22Rv1 (cell line): ENCODE measurements around the gene FAM193B.
A peak's percentile ranks its signal among the peaks of the same experiment; 100 is the strongest.

Experiments used
- CTCF ChIP-seq: fragments of 450-650 bp; IDR thresholded peaks from 2 replicates; pipeline ENCODE4 v1.5.1; 2017; ENCODE audit warnings: mild to moderate bottlenecking
- ZFX ChIP-seq: fragments of 450-650 bp; IDR thresholded peaks from 2 replicates; pipeline ENCODE4 v1.6.1; 2017; ENCODE audit warnings: antibody characterized with exemption, borderline replicate concordance

DNA sequence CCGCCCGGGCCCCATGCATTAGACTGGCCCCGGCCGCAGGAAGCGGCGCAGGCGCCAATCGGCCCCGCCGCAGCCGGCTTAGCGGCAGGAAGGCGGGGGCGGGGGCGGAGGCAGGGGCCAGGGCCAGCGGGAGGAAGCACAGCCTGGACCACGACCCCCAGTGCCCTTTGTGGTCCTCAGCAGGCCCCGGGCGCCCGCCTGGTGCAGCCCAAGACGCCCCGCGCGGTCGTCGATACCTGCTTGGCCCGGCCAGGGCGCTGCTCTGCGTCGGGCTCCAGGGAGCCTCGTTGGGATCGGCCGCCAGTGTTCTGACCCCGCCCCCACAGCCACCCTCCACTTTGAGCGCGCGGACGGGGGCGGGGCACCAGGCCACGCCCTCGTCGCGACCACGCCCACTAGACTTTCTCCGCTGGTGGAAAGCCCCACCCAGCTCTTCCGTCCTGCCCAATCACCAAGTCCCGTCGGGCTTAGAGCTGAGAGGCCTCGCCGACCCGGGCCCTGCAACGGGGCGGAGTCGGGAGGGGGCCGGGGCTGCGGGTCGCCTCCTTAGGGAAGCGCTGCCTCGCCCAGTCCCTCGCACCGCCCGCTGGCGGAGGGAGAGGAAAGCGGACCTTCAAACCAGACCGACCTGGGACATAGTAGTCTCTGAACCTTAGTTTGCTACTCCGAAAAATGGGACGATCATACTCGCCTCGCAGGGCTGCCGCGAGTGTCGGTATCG, 56.9 kb downstream of the FAM193B start, which contains the start of gene PDLIM7:
- TF ChIP-seq CTCF: peak; percentile 54
- no peak for TF ChIP-seq ZFX
